GM23248 (cell line): ENCODE results near the gene FLT1. TPM values are rescaled to one million over a fixed set of nuclear protein-coding genes. Genes with fewer than 3 reads are reported as not detected.
A peak's percentile ranks its signal among the peaks of the same experiment; 100 is the strongest.

ENCODE experiments used
- DNase-seq: peaks from one replicate; pipeline ENCODE4 v3.0.0-alpha.2; 2015
- H2AFZ ChIP-seq: fragments of 200-600 bp; sonication (generic); 2 replicates; pipeline ENCODE4 v1.6.1; 2016; ENCODE audit warnings: antibody characterized with exemption
- H3F3A ChIP-seq: fragments of 200-600 bp; sonication (generic); 2 replicates; pipeline ENCODE4 v1.6.1; 2016; ENCODE audit warnings: mild to moderate bottlenecking, antibody characterized with exemption, mixed run types; ENCODE audit not compliant: insufficient read depth
- H3K27ac ChIP-seq: fragments of 200-600 bp; sonication (generic); 2 replicates; pipeline ENCODE4 v1.5.1; 2016; ENCODE audit warnings: mild to moderate bottlenecking
- H3K27me3 ChIP-seq: fragments of 200-600 bp; sonication (generic); replicated peaks from 2 replicates; pipeline ENCODE4 v1.6.1; 2016; ENCODE audit warnings: mild to moderate bottlenecking; ENCODE audit not compliant: insufficient read depth
- H3K36me3 ChIP-seq: fragments of 200-600 bp; sonication (generic); 2 replicates; pipeline ENCODE4 v1.6.1; 2016; ENCODE audit warnings: low read depth, mild to moderate bottlenecking
- H3K4me1 ChIP-seq: fragments of 200-600 bp; sonication (generic); 2 replicates; pipeline ENCODE4 v1.6.1; 2016; ENCODE audit warnings: mild to moderate bottlenecking; ENCODE audit not compliant: insufficient read depth
- H3K4me2 ChIP-seq: fragments of 200-600 bp; sonication (generic); one replicate; pipeline ENCODE4 v1.6.1; 2016; ENCODE audit warnings: mild to moderate bottlenecking; ENCODE audit not compliant: unreplicated experiment
- H3K4me3 ChIP-seq: fragments of 200-600 bp; sonication (generic); 2 replicates; pipeline ENCODE4 v1.5.1; 2016; ENCODE audit warnings: mild to moderate bottlenecking
- H3K79me2 ChIP-seq: fragments of 200-600 bp; sonication (generic); 2 replicates; pipeline ENCODE4 v1.6.1; 2016; ENCODE audit warnings: mild to moderate bottlenecking; ENCODE audit not compliant: insufficient read depth
- H3K9ac ChIP-seq: fragments of 200-600 bp; sonication (generic); 2 replicates; pipeline ENCODE4 v1.6.1; 2016; ENCODE audit warnings: mild to moderate bottlenecking
- H3K9me2 ChIP-seq: fragments of 200-600 bp; sonication (generic); 2 replicates; pipeline ENCODE4 v1.6.1; 2016; ENCODE audit warnings: mixed run types, mild to moderate bottlenecking, moderate library complexity; ENCODE audit not compliant: insufficient read depth
- H3K9me3 ChIP-seq: fragments of 200-600 bp; sonication (generic); one replicate; pipeline ENCODE4 v1.6.1; 2017; ENCODE audit warnings: low read depth
- H4K20me1 ChIP-seq: fragments of 200-600 bp; sonication (generic); 2 replicates; pipeline ENCODE4 v1.6.0; 2016; ENCODE audit not compliant: insufficient read depth
- EZH2 ChIP-seq: fragments of 200-600 bp; sonication (generic); IDR thresholded peaks from 2 replicates; pipeline ENCODE4 v1.6.1; 2018; ENCODE audit warnings: antibody characterized with exemption, mild to moderate bottlenecking; ENCODE audit not compliant: insufficient read depth, poor library complexity, severe bottlenecking
- EZH2phosphoT487 ChIP-seq: fragments of 200-600 bp; sonication (generic); IDR thresholded peaks from 2 replicates; pipeline ENCODE4 v1.6.1; 2018; ENCODE audit warnings: antibody characterized with exemption, moderate library complexity, mild to moderate bottlenecking, low read depth; ENCODE audit not compliant: insufficient read depth
- WGBS, 2 experiments: methylation state at CpG; one replicate each; pipeline ENCODE4 v1.1.6; 2015 to 2017; ENCODE audit warnings: low lambda C conversion rate in 2 of 2, low coverage in 1 of 2; ENCODE audit errors: missing lambda C conversion rate in 2 of 2; 5-methylcytosine and 5-hydroxymethylcytosine counted together
- in situ Hi-C: fragments of 300-500 bp; cut with MboI; formaldehyde crosslinking; loops from 2 replicates; pipeline ENCODE4 v1.15.0; 2020
- polyA plus RNA-seq: library from polyadenylated mRNA; unstranded; fragments of >200 nt; fragmentation: Nextera tagmentation; extraction: Ambion mirVana; gene quantifications from 2 replicates; pipeline ENCODE4 v1.2.1, GENCODE V29; 2016
- total RNA-seq: library from RNA; depleted of rRNA; stranded (reverse); fragments of >200 nt; shearing (Covaris generic); gene quantifications from 2 replicates; pipeline ENCODE4 v1.2.3, GENCODE V29; 2014

The FLT1 gene
- total and polyA plus RNA-seq, 2 experiments from 2014 or later = 12.9 to 18.6 TPM

DNA sequence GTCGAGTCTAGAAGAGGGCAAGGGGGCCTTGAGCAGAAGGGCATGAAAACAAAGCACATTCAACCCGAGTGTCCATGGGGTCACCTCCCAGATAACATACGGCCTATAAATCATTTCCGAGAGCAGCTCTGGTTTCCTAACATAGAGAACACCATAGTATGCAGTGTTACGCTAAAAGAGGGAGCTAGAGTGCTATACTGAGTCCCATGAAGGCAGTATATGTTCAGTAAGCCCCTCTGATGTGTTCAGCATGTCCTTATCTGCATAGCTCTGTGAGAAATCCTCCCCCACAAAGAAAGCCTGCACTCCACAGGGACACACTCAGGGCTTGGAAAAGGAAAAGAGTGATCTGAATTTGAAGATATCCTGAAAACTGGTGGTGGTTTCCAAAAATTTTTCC is 175.4 kb downstream of the FLT1 start:
- Histone ChIP-seq H3K4me3 (no peak overlapping the region), H3K27me3 (no peaks in the 10 kb centered on the region), H3K4me1 (peaks cover 32% of the 10 kb centered on the region), H3K27ac (no peak overlapping the region), H2AFZ (no peak overlapping the region), H3F3A (peaks cover 6% of the 10 kb centered on the region; the same call in 1 of the 2 replicates), H3K9me3 (no peaks in the 10 kb centered on the region), H3K4me2 (no peak overlapping the region), H3K9ac (no peak overlapping the region), H3K36me3 (no peaks in the 10 kb centered on the region), H3K79me2 (no peaks in the 10 kb centered on the region), H3K9me2 (no peaks in the 10 kb centered on the region), H4K20me1 (no peaks in the 10 kb centered on the region)
- 76 to 81% methylated on average over 5 of the region's 5 CpGs for WGBS, 2 experiments
- in situ Hi-C loops = no loop called here
- no peak for TF ChIP-seq EZH2
- no peak for TF ChIP-seq EZH2phosphoT487
- DNase-seq = no peak

DNA sequence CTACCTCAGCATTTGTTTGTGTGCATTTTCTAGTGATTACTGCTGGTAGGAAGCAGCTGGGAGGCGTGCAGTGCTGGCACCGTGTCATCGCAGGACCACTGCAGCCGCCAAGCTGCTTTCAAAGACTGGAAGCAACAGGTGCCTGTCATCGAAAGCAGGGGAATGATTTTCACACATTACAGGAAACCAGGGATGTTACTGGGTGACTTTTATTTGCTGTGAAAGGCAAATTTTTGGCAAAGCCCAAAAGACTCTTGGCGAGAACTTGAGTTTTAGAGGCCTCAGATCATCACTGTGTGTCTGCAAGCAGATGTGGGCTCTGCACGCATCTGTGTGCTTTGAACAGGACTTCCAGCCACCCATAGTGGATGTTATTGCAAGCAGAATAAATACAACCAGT is 176.4 kb downstream of the FLT1 start:
- peaks cover 23% of the 10 kb centered on the region for H3K4me1 ChIP-seq
- H2AFZ ChIP-seq = no peak overlapping the region
- WGBS, 2 experiments = 63 to 71% methylated on average over 7 of the region's 7 CpGs
- H3K9me2 ChIP-seq = no peaks in the 10 kb centered on the region
- no peak overlapping the region for H3K27ac ChIP-seq
- in situ Hi-C loops = no loop called here
- TF ChIP-seq EZH2phosphoT487 (no peak), EZH2 (no peak)
- no peak overlapping the region for H3K9ac ChIP-seq
- H3K4me3 ChIP-seq = no peak overlapping the region
- H3K27me3 ChIP-seq = no peaks in the 10 kb centered on the region
- no peaks in the 10 kb centered on the region for H4K20me1 ChIP-seq
- H3K9me3 ChIP-seq = no peaks in the 10 kb centered on the region
- DNase-seq = no peak
- peaks cover under 1% of the 10 kb centered on the region; the same call in 1 of the 2 replicates for H3F3A ChIP-seq
- no peak overlapping the region for H3K4me2 ChIP-seq
- H3K79me2 ChIP-seq = no peaks in the 10 kb centered on the region
- H3K36me3 ChIP-seq = no peaks in the 10 kb centered on the region

DNA sequence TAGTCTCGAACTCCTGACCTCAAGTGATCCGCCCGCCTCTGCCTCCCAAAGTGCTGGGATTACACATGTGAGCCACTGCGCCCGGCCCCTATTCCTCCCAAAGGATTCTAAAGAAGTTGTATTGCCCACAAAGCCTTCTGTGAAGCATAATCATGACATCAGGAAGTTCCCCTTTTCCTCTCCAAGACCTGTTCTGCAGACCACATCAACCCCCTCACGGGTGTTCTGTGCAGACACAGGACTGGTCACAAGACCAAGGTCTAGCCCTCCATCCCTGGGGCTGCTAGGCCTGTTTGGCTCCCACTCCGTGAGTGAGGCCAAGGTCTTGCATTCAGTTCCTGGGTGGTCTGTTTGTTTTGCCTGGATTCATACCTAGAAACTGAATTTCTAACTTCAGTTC is 178.1 kb downstream of the FLT1 start:
- Histone ChIP-seq H3K79me2 (no peaks in the 10 kb centered on the region), H4K20me1 (no peaks in the 10 kb centered on the region), H3K27ac (no peak overlapping the region), H3F3A (no peaks in the 10 kb centered on the region), H3K9me3 (no peaks in the 10 kb centered on the region), H2AFZ (no peak overlapping the region), H3K9ac (no peak overlapping the region), H3K4me2 (no peak overlapping the region), H3K4me3 (no peak overlapping the region), H3K36me3 (no peaks in the 10 kb centered on the region), H3K9me2 (no peaks in the 10 kb centered on the region), H3K27me3 (no peaks in the 10 kb centered on the region), H3K4me1 (peaks cover 10% of the 10 kb centered on the region)
- TF ChIP-seq EZH2phosphoT487 = no peak
- TF ChIP-seq EZH2 = no peak
- in situ Hi-C loops = no loop called here
- DNase-seq = no peak
- 93 to 97% methylated on average over 7 of the region's 7 CpGs for WGBS, 2 experiments

DNA sequence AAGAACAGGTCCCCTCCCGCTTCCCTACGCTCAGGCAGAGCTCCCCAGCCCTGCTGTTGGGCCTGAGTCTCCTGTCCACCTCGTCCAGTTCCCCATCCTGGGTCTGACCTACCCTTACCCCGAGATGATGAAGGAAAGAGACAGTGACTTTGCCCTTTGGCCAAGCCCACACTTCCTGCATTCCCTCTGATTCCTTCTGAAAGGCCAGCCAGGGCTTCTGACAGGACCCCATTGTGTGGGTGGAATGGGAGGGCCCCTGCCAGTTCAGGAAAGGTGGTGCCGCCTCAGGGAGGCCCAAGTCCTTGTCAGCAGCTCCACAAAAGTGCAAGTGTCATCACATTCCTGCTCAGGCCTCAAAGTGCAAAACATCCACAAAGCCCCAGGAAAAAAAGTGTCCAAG is 178.8 kb downstream of the FLT1 start:
- no peaks in the 10 kb centered on the region for H4K20me1 ChIP-seq
- no peaks in the 10 kb centered on the region for H3F3A ChIP-seq
- TF ChIP-seq EZH2phosphoT487 (no peak), EZH2 (no peak)
- WGBS, 2 experiments = 68 to 82% methylated on average over 5 of the region's 5 CpGs
- H3K9me3 ChIP-seq = no peaks in the 10 kb centered on the region
- peaks cover 5% of the 10 kb centered on the region for H3K4me1 ChIP-seq
- H3K9ac ChIP-seq = no peak overlapping the region
- H3K4me2 ChIP-seq = no peak overlapping the region
- H3K36me3 ChIP-seq = no peaks in the 10 kb centered on the region
- no peak overlapping the region for H3K4me3 ChIP-seq
- no peak overlapping the region for H3K27ac ChIP-seq
- H3K9me2 ChIP-seq = no peaks in the 10 kb centered on the region
- DNase-seq = no peak
- in situ Hi-C loops = no loop called here
- no peaks in the 10 kb centered on the region for H3K27me3 ChIP-seq
- H3K79me2 ChIP-seq = no peaks in the 10 kb centered on the region
- peak overlapping the region; percentile 37; the same call in 1 of the 2 replicates for H2AFZ ChIP-seq

DNA sequence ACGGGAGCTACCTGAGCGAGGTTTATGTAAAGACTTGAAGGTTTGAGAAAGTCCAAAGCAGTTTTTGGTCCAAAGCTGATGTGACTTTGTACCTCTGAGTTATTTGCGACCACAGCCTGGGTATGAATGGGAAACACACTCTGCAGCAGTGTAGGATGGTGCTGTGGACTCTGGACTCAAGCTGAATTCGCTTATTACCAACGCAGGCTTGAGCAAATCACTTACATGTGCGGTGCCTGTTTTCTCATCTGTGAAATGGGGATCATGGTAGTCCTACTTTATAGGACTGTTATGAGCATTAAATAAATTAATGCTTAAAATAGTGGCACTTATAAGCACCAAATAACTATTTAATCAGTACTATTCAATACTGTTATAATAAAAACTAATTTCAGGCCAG is 180.0 kb downstream of the FLT1 start:
- Histone ChIP-seq H3K4me2 (no peak overlapping the region), H3K4me1 (peaks cover 5% of the 10 kb centered on the region), H3K79me2 (no peaks in the 10 kb centered on the region), H3F3A (no peaks in the 10 kb centered on the region), H3K4me3 (no peak overlapping the region), H3K27ac (no peak overlapping the region), H2AFZ (no peak overlapping the region), H3K9me3 (no peaks in the 10 kb centered on the region), H3K27me3 (no peaks in the 10 kb centered on the region), H4K20me1 (no peaks in the 10 kb centered on the region), H3K36me3 (no peaks in the 10 kb centered on the region), H3K9me2 (no peaks in the 10 kb centered on the region), H3K9ac (no peak overlapping the region)
- no peak for TF ChIP-seq EZH2phosphoT487
- TF ChIP-seq EZH2 = no peak
- DNase-seq = no peak
- 95 to 97% methylated on average over 6 of the region's 6 CpGs for WGBS, 2 experiments
- in situ Hi-C loops = no loop called here
